ENCODE measurements around the gene LLPH. TPM values are rescaled to one million over a fixed set of nuclear protein-coding genes. Genes with fewer than 3 reads are reported as not detected.

The LLPH gene
- total and polyA plus RNA-seq, 2 of the 13 experiments (the other 11 are each of a cell fraction or from before 2014, with no cell fraction given): 4.2 to 25.6 TPM

- H3K27ac ChIP-seq (ENCODE audit: extremely low read length, insufficient read depth, low read length): no peak overlapping the region
- intact Hi-C loops (cut with micrococcal nuclease; ENCODE audit: unreplicated experiment) (loop anchor here (10.0 kb wide), 1 partner anchor 50 kb away; no protein-coding TSS in a partner anchor), in situ Hi-C loops (cut with HindIII; ENCODE audit: extremely low pct_ligation_motif_present, low pct_unique_long_range_greater_than_20kb) (loop anchor here (10.0 to 25.0 kb wide), 2 partner anchors 50 to 98 kb away; no protein-coding TSS in a partner anchor)
- no TSS peak for BruUV-seq (replicated peaks)
- peaks cover 27% of the 10 kb centered on the region for H3K4me1 ChIP-seq (ENCODE audit: insufficient read depth, low read length)
- DNase-seq (ENCODE audit: low spot score) (no peak), FAIRE-seq (no peak), ATAC-seq (no peak)
- H3K79me2 ChIP-seq (ENCODE audit: insufficient read depth, low read length): no peaks in the 10 kb centered on the region
- no peaks in the 10 kb centered on the region for H3K27me3 ChIP-seq (ENCODE audit: control insufficient read depth in 1 of 2, insufficient read depth in 2 of 2, low read length in 2 of 2)
- no peaks in the 10 kb centered on the region for H3K36me3 ChIP-seq (replicated peaks in 1 of 2; ENCODE audit: control insufficient read depth in 1 of 2, insufficient read depth in 2 of 2, low read length in 2 of 2)
- H3K9ac ChIP-seq (ENCODE audit: insufficient read depth, low read depth, low read length): no peak overlapping the region
- no peaks in the 10 kb centered on the region for H3K9me3 ChIP-seq (ENCODE audit: low read length)
- ChIA-PET CTCF (ENCODE audit: low intra/inter-chr PET ratio, low total read pairs) (no interaction called here), POLR2A (no interaction called here)
- WGBS (ENCODE audit: low lambda C conversion rate): 100% methylated on average over 1 of the region's 1 CpG
- no peak overlapping the region for H3K4me2 ChIP-seq (ENCODE audit: low read depth, low read length)
- H4K20me1 ChIP-seq (ENCODE audit: insufficient read depth, low read length): no peaks in the 10 kb centered on the region
- H2AFZ ChIP-seq (ENCODE audit: low read length): no peak overlapping the region
- TF ChIP-seq ZNF768 (CRISPR knock-in tag; IDR thresholded peaks at IDR 0.05) (peak; percentile 54; the same call in 1 of the 2 replicates), MAFK (conservative IDR thresholded peaks at IDR 0.05 in 1 of 2, IDR thresholded peaks at IDR 0.05 in 1 of 2; ENCODE audit: low read length in 2 of 2) (no peak; a peak in 1 of 4 replicates)
- H3K4me3 ChIP-seq (replicated peaks in 1 of 3; ENCODE audit: insufficient read depth in 1 of 3, low read depth in 2 of 3, low read length in 3 of 3): no peak overlapping the region
Observed at GRCh38 chr12:66085213-66085612, 45.3 kb downstream of the LLPH start.

- Histone ChIP-seq H3K9me3 (ENCODE audit: low read length) (no peaks in the 10 kb centered on the region), H3K79me2 (ENCODE audit: insufficient read depth, low read length) (no peaks in the 10 kb centered on the region), H3K4me2 (ENCODE audit: low read depth, low read length) (no peak overlapping the region), H3K36me3 (replicated peaks in 1 of 2; ENCODE audit: control insufficient read depth in 1 of 2, insufficient read depth in 2 of 2, low read length in 2 of 2) (no peaks in the 10 kb centered on the region), H3K27ac (ENCODE audit: extremely low read length, insufficient read depth, low read length) (no peak overlapping the region), H3K9ac (ENCODE audit: insufficient read depth, low read depth, low read length) (no peak overlapping the region), H2AFZ (ENCODE audit: low read length) (no peak overlapping the region), H3K4me3 (replicated peaks in 1 of 3; ENCODE audit: insufficient read depth in 1 of 3, low read depth in 2 of 3, low read length in 3 of 3) (no peak overlapping the region), H4K20me1 (ENCODE audit: insufficient read depth, low read length) (no peaks in the 10 kb centered on the region), H3K27me3 (ENCODE audit: control insufficient read depth in 1 of 2, insufficient read depth in 2 of 2, low read length in 2 of 2) (no peaks in the 10 kb centered on the region), H3K4me1 (ENCODE audit: insufficient read depth, low read length) (peaks cover 27% of the 10 kb centered on the region)
- no peak for FAIRE-seq
- TF ChIP-seq RORA (CRISPR knock-in tag; IDR thresholded peaks at IDR 0.05) (no peak), PHF21A (CRISPR knock-in tag; IDR thresholded peaks at IDR 0.05) (no peak), REXO4 (CRISPR knock-in tag; IDR thresholded peaks at IDR 0.05; ENCODE audit: borderline replicate concordance) (no peak), MTA1 (CRISPR knock-in tag; IDR thresholded peaks at IDR 0.05; ENCODE audit: borderline replicate concordance) (no peak), CBX1 (IDR thresholded peaks at IDR 0.05; ENCODE audit: low read depth) (no peak), ISL2 (CRISPR knock-in tag; IDR thresholded peaks at IDR 0.05) (no peak), ZNF275 (CRISPR knock-in tag; IDR thresholded peaks at IDR 0.05; ENCODE audit: borderline replicate concordance) (no peak), RELA (CRISPR knock-in tag; IDR thresholded peaks at IDR 0.05) (no peak), ZNF414 (CRISPR knock-in tag; IDR thresholded peaks at IDR 0.05) (no peak), FIP1L1 (IDR thresholded peaks at IDR 0.05; ENCODE audit: borderline replicate concordance, insufficient read depth, low read depth, low read length) (no peak), SIN3A (IDR thresholded peaks at IDR 0.05; ENCODE audit: borderline replicate concordance, low read depth, low read length) (no peak), ZNF569 (CRISPR knock-in tag; IDR thresholded peaks at IDR 0.05; ENCODE audit: borderline replicate concordance) (no peak), BRF2 (CRISPR knock-in tag; IDR thresholded peaks at IDR 0.05) (no peak), HCFC1 (IDR thresholded peaks at IDR 0.05; ENCODE audit: low read depth, low read length) (no peak)
- WGBS (ENCODE audit: low lambda C conversion rate): 92% methylated on average over 1 of the region's 1 CpG
- DNase-seq (ENCODE audit: low spot score): no peak
- ChIA-PET CTCF (ENCODE audit: low intra/inter-chr PET ratio, low total read pairs) (no interaction called here), POLR2A (no interaction called here)
- in situ Hi-C loops (cut with HindIII; ENCODE audit: extremely low pct_ligation_motif_present, low pct_unique_long_range_greater_than_20kb) (loop anchor here (10.0 to 25.0 kb wide), 2 partner anchors 49 to 96 kb away; no protein-coding TSS in a partner anchor), intact Hi-C loops (cut with micrococcal nuclease; ENCODE audit: unreplicated experiment) (loop anchor here (10.0 kb wide), 1 partner anchor 49 kb away; no protein-coding TSS in a partner anchor)
- ATAC-seq: no peak
- no TSS peak for BruUV-seq (replicated peaks)
Observed at GRCh38 chr12:66083766-66084165, 46.8 kb downstream of the LLPH start.
